Left renal cortex interstitium (tissue), 4 donors: ENCODE results near the gene THRB. TPM values are rescaled to one million over a fixed set of nuclear protein-coding genes. Genes with fewer than 3 reads are reported as not detected.
A peak's percentile ranks its signal among the peaks of the same experiment; 100 is the strongest.

Experiments used
- DNase-seq, 4 donors: peaks; one replicate each; pipeline ENCODE4 v3.0.0-alpha.2; 2013; ENCODE audit warnings: low read depth in 4 of 4, low spot score in 2 of 4, missing footprints in 1 of 4
- polyA plus RNA-seq, 4 donors: library from polyadenylated mRNA; unstranded; fragments of 120-200 nt; gene quantifications; one replicate each; pipeline ENCODE4 v1.2.1, GENCODE V29; 2013; ENCODE audit not compliant: insufficient read length in 4 of 4

The THRB gene
- polyA plus RNA-seq, 4 donors, result 20.3 to 28.7 (median 27.2) TPM

GRCh38 chr3:24249523-24249922 is 245.1 kb downstream of the THRB start:
- DNase-seq, result no peak

GRCh38 chr3:24245056-24245455 is 249.6 kb downstream of the THRB start:
- DNase-seq, result no peak

- DNase-seq, result no peak
These were observed 250.2 kb downstream of the THRB start for GRCh38 chr3:24244491-24244890.

- no peak for DNase-seq
These were observed 252.5 kb downstream of the THRB start for GRCh38 chr3:24242012-24242698.

- DNase-seq, result no peak
These were observed 254.3 kb downstream of the THRB start for GRCh38 chr3:24240306-24240705.

- peak; percentile 29 to 49 (median 36) for DNase-seq
These were observed 256.5 kb downstream of the THRB start for GRCh38 chr3:24237971-24238706.

- DNase-seq, result no peak
These were observed 259.5 kb downstream of the THRB start for GRCh38 chr3:24235121-24235520.

- DNase-seq, result no peak
These were observed 261.9 kb downstream of the THRB start for GRCh38 chr3:24232784-24233183.

- no peak for DNase-seq
These were observed 265.0 kb downstream of the THRB start for GRCh38 chr3:24229468-24230221.

- DNase-seq, result no peak
These were observed 267.0 kb downstream of the THRB start for GRCh38 chr3:24227635-24228034.

GRCh38 chr3:24226397-24226796 is 268.3 kb downstream of the THRB start:
- DNase-seq, result no peak

GRCh38 chr3:24225385-24225950 is 269.2 kb downstream of the THRB start:
- DNase-seq, result no peak

- DNase-seq, result no peak
These were observed 269.8 kb downstream of the THRB start for GRCh38 chr3:24224666-24225384.

GRCh38 chr3:24222165-24222805 is 272.4 kb downstream of the THRB start:
- no peak for DNase-seq

- DNase-seq, result no peak
These were observed 273.6 kb downstream of the THRB start for GRCh38 chr3:24220859-24221657.

- DNase-seq, result no peak
These were observed 279.1 kb downstream of the THRB start for GRCh38 chr3:24215502-24215901.

- DNase-seq, result no peak
These were observed 283.3 kb downstream of the THRB start for GRCh38 chr3:24211381-24211780.

- DNase-seq, result no peak
These were observed 292.6 kb downstream of the THRB start for GRCh38 chr3:24202071-24202470.

GRCh38 chr3:24201301-24201700 is 293.3 kb downstream of the THRB start:
- DNase-seq, result no peak
